Heart left ventricle (tissue), 16 donors: ENCODE results near the gene DDX6. TPM values are rescaled to one million over a fixed set of nuclear protein-coding genes. Genes with fewer than 3 reads are reported as not detected.

Experiments
- ATAC-seq, 4 donors: fragments of 200-7000 bp; cut with Tn5 transposase; one replicate each; pipeline ENCODE4 v1.9.1; 2020 to 2022; ENCODE audit warnings: moderate library complexity in 4 of 4, mild to moderate bottlenecking in 3 of 4, moderate number of reproducible peaks in 1 of 4
- DNase-seq, 5 donors: peaks; one replicate each; pipeline ENCODE4 v3.0.0-alpha.2; 2020
- H3K27ac ChIP-seq, 12 donors: fragments of 200-600 bp; sonication (generic) in 4 of 12; one replicate each; pipeline versions ENCODE4 v1.5.0 to v1.8.0; 2016 to 2022; ENCODE audit warnings: mild to moderate bottlenecking in 2 of 12
- H3K27me3 ChIP-seq, 9 donors: fragments of 200-600 bp; sonication (generic) in 2 of 9; one replicate each; pipeline versions ENCODE4 v1.5.1 to v1.8.0; 2016 to 2022; ENCODE audit warnings: mild to moderate bottlenecking in 3 of 9
- H3K36me3 ChIP-seq, 9 donors: fragments of 200-600 bp; sonication (generic) in 2 of 9; one replicate each; pipeline versions ENCODE4 v1.5.0 to v1.8.0; 2018 to 2022; ENCODE audit warnings: mild to moderate bottlenecking in 2 of 9
- H3K4me1 ChIP-seq, 12 donors: fragments of 200-600 bp; sonication (generic) in 4 of 12; one replicate each; pipeline versions ENCODE4 v1.5.0 to v1.8.0; 2016 to 2022; ENCODE audit warnings: mild to moderate bottlenecking in 3 of 12
- H3K4me3 ChIP-seq, 12 donors: fragments of 200-600 bp; sonication (generic) in 4 of 12; one replicate each; pipeline versions ENCODE4 v1.5.0 to v1.8.0; 2017 to 2022; ENCODE audit warnings: mild to moderate bottlenecking in 9 of 12, moderate library complexity in 4 of 12
- H3K9me3 ChIP-seq, 12 donors: fragments of 200-600 bp; sonication (generic) in 4 of 12; one replicate each; pipeline versions ENCODE4 v1.5.0 to v1.8.0; 2016 to 2022; ENCODE audit warnings: mild to moderate bottlenecking in 1 of 12
- POLR2A ChIP-seq, 2 donors: fragments of 450-650 bp; IDR thresholded peaks; one replicate each; pipeline ENCODE4 v1.6.1; 2017; ENCODE audit warnings: antibody characterized with exemption in 2 of 2, mild to moderate bottlenecking in 2 of 2, moderate library complexity in 2 of 2
- WGBS, 4 donors: extraction: QIAGEN DNeasy Blood & Tissue Kit in 2 of 4; methylation state at CpG; one replicate each; pipeline versions ENCODE4 v1.1.5 to v1.1.7; 2013 to 2018; 5-methylcytosine and 5-hydroxymethylcytosine counted together
- intact Hi-C, 10 donors: fragments of 100-400 bp; cut with DNase I; formaldehyde crosslinking; loops; one replicate each; pipeline versions ENCODE4 v1.11.1 to v1.14.2; 2022
- polyA plus RNA-seq, 2 donors: library from polyadenylated mRNA; stranded (reverse); fragments of 200-250 nt; gene quantifications; one replicate each; pipeline ENCODE4 v1.2.3, GENCODE V29; 2013
- total RNA-seq, 9 donors: library from RNA; depleted of rRNA in 2 of 9; stranded (reverse); fragments of >200 nt in 2 of 9; fragmentation: NEBNext Ultra II Directional in 3 of 9; extraction: Animal tissue kit (Norgen Biotek cat#: 25700) in 3 of 9; gene quantifications; one replicate each; pipeline versions ENCODE4 v1.1.0 to v1.2.4, GENCODE V29; 2016 to 2023
- TF ChIP-seq, protein P1 (sequence below), 12 donors: fragments of 200-600 bp; sonication (generic) in 4 of 12; IDR thresholded peaks; one replicate each; pipeline versions ENCODE4 v1.5.0 to v1.8.0; 2018 to 2022; ENCODE audit warnings: antibody characterized with exemption in 12 of 12, mild to moderate bottlenecking in 5 of 12
- donor health status: ischemic (EF 13 %, LVEDD 7.1; RV severe dilation, severe dysfunction).
- donor health status: healthy with polysubstance abuse.
- donor health status: DM: no; HTN: yes; CAD: no.
- donor health status: DM: no; HTN: no; CAD: no.
- donor health status: ischemic (EF 25% LVEDD 6.9; RV normal size, moderate dysfunction).
- donor health status: ischemic (EF 25% LVEDD 5.7; RV mildly dilated, moderate dysfunction).
- donor health status: healthy.
- donor health status: DM: yes; HTN: yes; CAD: no.
- donor health status: ischemic (EF 35%, LVEDD 5.7; RV mildly dilated, moderate dysfunction).
- donor health status: nonischemic (EF 11% LVEDD 7.7; RV severe dilation, severe dysfunction).
- donor health status: DM: yes; HTN: yes; CAD: no.
- donor health status: PGD.
- donor health status: ischemic (EF 29% LVEDD 5.4; RV normal size, mild dysfunction).
- donor health status: nonischemic (EF 23%, LVEDD 6.1; RV moderate dilation, normal function).

DDX6 gene
- total and polyA plus RNA-seq, 11 donors = 29.4 to 166 (median 110) TPM

DNA sequence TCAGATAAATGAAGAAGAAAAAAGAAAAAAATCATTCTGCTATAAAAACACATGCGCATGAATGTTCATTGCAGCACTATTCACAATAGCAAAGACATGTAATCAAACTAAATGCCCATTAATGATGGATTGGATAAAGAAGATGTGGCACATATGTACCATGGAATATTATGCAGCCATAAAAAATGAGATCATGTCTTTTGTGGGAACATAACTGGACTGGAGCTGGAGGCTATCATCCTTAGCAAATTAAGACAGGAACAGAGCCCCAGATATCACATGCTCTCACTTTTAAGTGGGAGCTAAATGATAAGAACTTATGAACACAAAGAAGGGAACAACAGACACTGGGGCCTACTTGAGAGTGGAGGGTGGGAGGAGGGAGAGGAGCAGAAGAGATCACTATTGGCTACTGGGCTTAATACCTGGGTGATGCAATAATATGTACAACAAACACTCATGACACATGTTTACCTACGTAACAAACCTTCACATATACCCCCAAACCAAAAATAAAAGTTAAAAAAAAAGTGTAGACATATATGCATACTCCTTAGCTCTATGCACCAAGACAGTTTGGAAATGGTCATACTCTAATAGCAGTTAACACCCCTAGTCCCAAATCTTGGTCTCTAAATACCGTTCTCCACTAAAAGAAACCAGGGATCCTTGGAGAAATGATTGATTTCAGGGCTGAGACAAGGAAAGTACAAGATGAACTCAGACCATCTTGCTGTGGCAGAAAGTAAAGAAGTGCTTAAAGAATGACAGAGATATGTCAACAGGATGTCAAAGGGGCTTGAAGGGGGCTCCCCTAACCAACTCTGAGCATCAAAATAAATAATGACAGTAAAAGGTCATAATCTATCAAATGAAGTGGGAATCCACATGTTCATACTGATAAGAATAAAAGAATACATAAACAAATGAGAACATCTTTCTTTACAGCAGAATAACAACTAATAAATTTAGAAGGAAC, 17.1 kb upstream of the DDX6 start:
- no peaks in the 10 kb centered on the region for H3K9me3 ChIP-seq
- no peak overlapping the region for H3K27ac ChIP-seq
- no peak overlapping the region for H3K4me3 ChIP-seq
- 75 to 97% (median 78%) methylated on average over 3 of the region's 3 CpGs for WGBS, 4 donors
- TF ChIP-seq, protein P1, sequence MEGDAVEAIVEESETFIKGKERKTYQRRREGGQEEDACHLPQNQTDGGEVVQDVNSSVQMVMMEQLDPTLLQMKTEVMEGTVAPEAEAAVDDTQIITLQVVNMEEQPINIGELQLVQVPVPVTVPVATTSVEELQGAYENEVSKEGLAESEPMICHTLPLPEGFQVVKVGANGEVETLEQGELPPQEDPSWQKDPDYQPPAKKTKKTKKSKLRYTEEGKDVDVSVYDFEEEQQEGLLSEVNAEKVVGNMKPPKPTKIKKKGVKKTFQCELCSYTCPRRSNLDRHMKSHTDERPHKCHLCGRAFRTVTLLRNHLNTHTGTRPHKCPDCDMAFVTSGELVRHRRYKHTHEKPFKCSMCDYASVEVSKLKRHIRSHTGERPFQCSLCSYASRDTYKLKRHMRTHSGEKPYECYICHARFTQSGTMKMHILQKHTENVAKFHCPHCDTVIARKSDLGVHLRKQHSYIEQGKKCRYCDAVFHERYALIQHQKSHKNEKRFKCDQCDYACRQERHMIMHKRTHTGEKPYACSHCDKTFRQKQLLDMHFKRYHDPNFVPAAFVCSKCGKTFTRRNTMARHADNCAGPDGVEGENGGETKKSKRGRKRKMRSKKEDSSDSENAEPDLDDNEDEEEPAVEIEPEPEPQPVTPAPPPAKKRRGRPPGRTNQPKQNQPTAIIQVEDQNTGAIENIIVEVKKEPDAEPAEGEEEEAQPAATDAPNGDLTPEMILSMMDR (IDR thresholded peaks at IDR 0.05) = no peak
- no peak for TF ChIP-seq POLR2A (IDR thresholded peaks at IDR 0.05)
- no peaks in the 10 kb centered on the region for H3K27me3 ChIP-seq
- intact Hi-C loops = no loop called here
- ATAC-seq (no peak), DNase-seq (no peak)
- no peaks in the 10 kb centered on the region for H3K4me1 ChIP-seq
- no peaks in the 10 kb centered on the region for H3K36me3 ChIP-seq

GRCh38 chr11:118806400-118806799, 15.4 kb upstream of the DDX6 start:
- Histone ChIP-seq H3K27ac (no peak overlapping the region), H3K4me3 (no peak overlapping the region), H3K36me3 (no peaks in the 10 kb centered on the region), H3K27me3 (no peaks in the 10 kb centered on the region), H3K4me1 (no peaks in the 10 kb centered on the region), H3K9me3 (no peaks in the 10 kb centered on the region)
- TF ChIP-seq, protein P1 (IDR thresholded peaks at IDR 0.05) = no peak
- no peak for TF ChIP-seq POLR2A (IDR thresholded peaks at IDR 0.05)
- ATAC-seq = no peak
- intact Hi-C loops = no loop called here
- 58 to 68% (median 65%) methylated on average over 4 of the region's 4 CpGs for WGBS, 4 donors
- no peak for DNase-seq

DNA sequence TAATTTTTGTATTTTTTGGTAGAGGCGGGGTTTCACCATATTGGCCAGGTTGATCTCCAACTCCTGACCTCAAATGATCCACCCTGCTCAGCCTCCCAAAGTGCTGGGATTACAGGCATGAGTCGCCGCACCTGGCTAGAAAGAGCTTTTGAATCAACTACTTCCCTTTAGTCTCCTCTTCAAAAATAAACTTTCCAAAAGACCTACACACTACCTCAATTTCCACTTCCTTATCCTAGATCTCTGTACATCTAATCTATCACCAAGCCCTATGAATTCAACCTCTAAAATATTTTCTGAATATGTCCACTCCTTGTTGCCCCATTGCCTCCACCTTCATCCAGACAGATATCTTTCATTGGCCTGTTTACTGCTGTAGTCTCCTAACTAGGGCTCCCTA, 13.1 kb upstream of the DDX6 start:
- Histone ChIP-seq H3K4me3 (no peak overlapping the region), H3K36me3 (no peaks in the 10 kb centered on the region), H3K4me1 (no peaks in the 10 kb centered on the region), H3K27ac (no peak overlapping the region), H3K27me3 (no peaks in the 10 kb centered on the region), H3K9me3 (no peaks in the 10 kb centered on the region)
- no peak for ATAC-seq
- DNase-seq = no peak
- intact Hi-C loops = no loop called here
- 89 to 98% (median 94%) methylated on average over 3 of the region's 3 CpGs for WGBS, 4 donors
- no peak for TF ChIP-seq POLR2A (IDR thresholded peaks at IDR 0.05)
- TF ChIP-seq, protein P1 (IDR thresholded peaks at IDR 0.05) = no peak

DNA sequence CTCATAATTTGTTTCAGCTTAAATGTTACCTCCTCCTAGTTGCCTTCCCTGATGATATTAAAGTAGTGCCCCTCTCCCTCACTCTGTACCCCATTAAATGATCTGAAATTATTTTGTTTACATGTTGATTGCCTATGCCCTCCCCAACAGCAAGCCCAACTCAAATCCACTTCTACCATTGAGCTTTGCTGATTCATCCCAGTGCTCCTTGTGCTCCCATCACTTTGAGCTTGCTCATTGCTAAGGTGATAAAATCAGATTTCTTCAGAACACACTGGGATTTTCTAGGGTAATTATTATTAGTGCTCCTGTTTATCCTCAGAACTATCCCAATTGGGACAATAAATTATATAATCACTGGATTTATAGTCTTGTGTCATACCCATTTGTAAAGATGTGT, 8.4 kb upstream of the DDX6 start:
- H3K27me3 ChIP-seq = no peaks in the 10 kb centered on the region
- H3K9me3 ChIP-seq = no peaks in the 10 kb centered on the region
- no peaks in the 10 kb centered on the region for H3K36me3 ChIP-seq
- H3K27ac ChIP-seq = no peak overlapping the region
- DNase-seq (no peak), ATAC-seq (no peak)
- H3K4me3 ChIP-seq = no peak overlapping the region
- intact Hi-C loops = loop anchor here in 2 of 10 donors (10.0 kb wide), 2 partner anchors 75 to 105 kb away; no protein-coding TSS in a partner anchor
- no peaks in the 10 kb centered on the region for H3K4me1 ChIP-seq
- no peak for TF ChIP-seq POLR2A (IDR thresholded peaks at IDR 0.05)
- TF ChIP-seq, protein P1 (IDR thresholded peaks at IDR 0.05) = no peak
